GM23338 (cell line): ENCODE data around the gene ZNF619. TPM values are rescaled to one million over a fixed set of nuclear protein-coding genes. Genes with fewer than 3 reads are reported as not detected.
"Not testable (repeated sequence)": the region's sequence is repeated elsewhere in the genome, so short reads cannot be mapped to it uniquely, and the experiment has no call there.

Source experiments
- ATAC-seq: fragments of 200-7000 bp; cut with Tn5 transposase; 3 replicates; pipeline ENCODE4 v1.9.1; 2020
- DNase-seq: peaks from one replicate; pipeline ENCODE4 v3.0.0-alpha.2; 2015; ENCODE audit warnings: low spot score
- H2AFZ ChIP-seq: fragments of 200-600 bp; sonication (generic); 2 replicates; pipeline ENCODE4 v1.8.0; 2016; ENCODE audit warnings: antibody characterized with exemption, mild to moderate bottlenecking, moderate library complexity
- H3F3A ChIP-seq: fragments of 200-600 bp; sonication (generic); replicated peaks from 2 replicates; pipeline ENCODE4 v1.8.0; 2017; ENCODE audit warnings: antibody characterized with exemption, mixed run types, low read depth
- H3K27ac ChIP-seq: fragments of 200-600 bp; sonication (generic); 2 replicates; pipeline ENCODE4 v1.6.1; 2016; ENCODE audit warnings: low read depth
- H3K27me3 ChIP-seq: fragments of 200-600 bp; sonication (generic); 2 replicates; pipeline ENCODE4 v1.8.0; 2016; ENCODE audit warnings: mild to moderate bottlenecking, mixed run types, moderate library complexity; ENCODE audit not compliant: insufficient read depth
- H3K36me3 ChIP-seq: fragments of 200-600 bp; sonication (generic); 2 replicates; pipeline ENCODE4 v1.8.0; 2016; ENCODE audit warnings: mild to moderate bottlenecking; ENCODE audit not compliant: insufficient read depth
- H3K4me1 ChIP-seq: fragments of 200-600 bp; sonication (generic); 2 replicates; pipeline ENCODE4 v1.8.0; 2016; ENCODE audit warnings: mild to moderate bottlenecking, moderate library complexity; ENCODE audit not compliant: insufficient read depth
- H3K4me2 ChIP-seq: fragments of 200-600 bp; sonication (generic); 2 replicates; pipeline ENCODE4 v1.7.1; 2017; ENCODE audit warnings: mixed run types
- H3K4me3 ChIP-seq: fragments of 200-600 bp; sonication (generic); 2 replicates; pipeline ENCODE4 v1.6.1; 2016; ENCODE audit warnings: mixed run types
- H3K79me2 ChIP-seq: fragments of 200-600 bp; sonication (generic); replicated peaks from 2 replicates; pipeline ENCODE4 v1.8.0; 2017; ENCODE audit warnings: mild to moderate bottlenecking; ENCODE audit not compliant: insufficient read depth
- H3K9me2 ChIP-seq: fragments of 200-600 bp; sonication (generic); 2 replicates; pipeline ENCODE4 v1.8.0; 2017; ENCODE audit not compliant: insufficient read depth
- H4K20me1 ChIP-seq: fragments of 200-600 bp; sonication (generic); replicated peaks from 2 replicates; pipeline ENCODE4 v1.8.0; 2017; ENCODE audit warnings: mild to moderate bottlenecking; ENCODE audit not compliant: insufficient read depth
- H3K27ac Mint-ChIP-seq: 2 replicates; pipeline ENCODE4 v1.8.0; 2020; ENCODE audit warnings: inconsistent platforms, mild to moderate bottlenecking, moderate library complexity, mixed read lengths
- H3K27me3 Mint-ChIP-seq: 3 replicates; pipeline ENCODE4 v1.8.0; 2022; ENCODE audit warnings: low read depth, mild to moderate bottlenecking, moderate library complexity, mixed read lengths, inconsistent platforms; ENCODE audit not compliant: insufficient read depth, poor library complexity
- H3K36me3 Mint-ChIP-seq: 3 replicates; pipeline ENCODE4 v1.8.0; 2021; ENCODE audit warnings: low read depth, mild to moderate bottlenecking, inconsistent platforms, moderate library complexity, mixed read lengths
- H3K4me1 Mint-ChIP-seq: 3 replicates; pipeline ENCODE4 v1.8.0; 2020; ENCODE audit warnings: mild to moderate bottlenecking, inconsistent platforms, mixed read lengths
- H3K4me3 Mint-ChIP-seq: 3 replicates; pipeline ENCODE4 v1.8.0; 2021; ENCODE audit warnings: moderate library complexity, mild to moderate bottlenecking, inconsistent platforms, mixed read lengths
- H3K9me3 Mint-ChIP-seq: 3 replicates; pipeline ENCODE4 v1.8.0; 2020; ENCODE audit warnings: moderate library complexity, mild to moderate bottlenecking, inconsistent platforms, mixed read lengths
- CREB1 ChIP-seq: fragments of 250-450 bp; sonication (Bioruptor Pico); IDR thresholded peaks from 2 replicates; pipeline ENCODE4 v1.5.0; 2020; ENCODE audit warnings: low read depth, mild to moderate bottlenecking, moderate library complexity
- CTCF ChIP-seq, 2 experiments: fragments of 200-600 bp in 1 of 2; sonication (generic) in 1 of 2; conservative IDR thresholded peaks; 2 replicates each; pipeline versions ENCODE4 v1.5.1 to v1.6.1; 2016 to 2017; ENCODE audit warnings: antibody characterized with exemption in 2 of 2, low read depth in 2 of 2, mild to moderate bottlenecking in 2 of 2, moderate library complexity in 1 of 2
- EZH2 ChIP-seq: fragments of 200-600 bp; sonication (generic); IDR thresholded peaks from one replicate; pipeline ENCODE4 v1.8.0; 2017; ENCODE audit warnings: antibody characterized with exemption, mild to moderate bottlenecking, low read depth; ENCODE audit not compliant: unreplicated experiment
- EZH2phosphoT487 ChIP-seq: fragments of 200-600 bp; sonication (generic); IDR thresholded peaks from one replicate; pipeline ENCODE4 v1.8.1; 2018; ENCODE audit warnings: antibody characterized with exemption; ENCODE audit not compliant: unreplicated experiment
- JUNB ChIP-seq: IDR thresholded peaks from one replicate; pipeline ENCODE4 v1.6.1; 2016; ENCODE audit warnings: antibody characterized with exemption; ENCODE audit not compliant: unreplicated experiment
- STAT1 ChIP-seq: IDR thresholded peaks from one replicate; pipeline ENCODE4 v1.6.1; 2016; ENCODE audit warnings: antibody characterized with exemption; ENCODE audit not compliant: unreplicated experiment
- ZNF462 ChIP-seq: fragments of 250-450 bp; sonication (Bioruptor Pico); IDR thresholded peaks from 2 replicates; pipeline ENCODE4 v1.5.0; 2020; ENCODE audit warnings: mild to moderate bottlenecking, moderate library complexity
- polyA plus RNA-seq: library from polyadenylated mRNA; unstranded; fragments of >200 nt; fragmentation: Nextera tagmentation; extraction: Ambion mirVana; gene quantifications from 2 replicates; pipeline ENCODE4 v1.2.1, GENCODE V29; 2016
- total RNA-seq: library from RNA; depleted of rRNA; stranded (reverse); fragments of >200 nt; shearing (Covaris generic); gene quantifications from 2 replicates; pipeline ENCODE4 v1.2.3, GENCODE V29; 2014

The ZNF619 gene
- total and polyA plus RNA-seq, 2 experiments from 2014 or later = 1.3 to 7.4 TPM

DNA sequence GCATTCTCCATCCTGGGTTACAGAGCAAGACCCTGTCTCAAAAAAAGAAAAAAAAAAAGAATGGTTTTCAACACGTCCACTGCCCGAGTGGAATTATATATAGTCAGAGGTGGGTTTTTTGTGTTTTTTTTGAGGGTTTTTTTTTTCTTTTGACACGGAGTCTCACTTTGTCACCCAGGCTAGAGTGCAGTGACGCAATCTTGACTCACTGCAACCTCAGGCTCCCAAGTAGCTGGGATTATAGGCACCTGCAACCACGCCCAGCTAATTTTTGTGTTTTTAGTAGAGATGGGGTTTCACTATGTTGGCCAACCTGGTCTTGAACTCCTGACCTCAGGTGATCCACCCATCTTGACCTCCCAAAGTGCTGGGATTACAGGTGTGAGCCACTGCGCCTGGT, 16.4 kb upstream of the ZNF619 start:
- not testable (repeated sequence) for H3K27ac Mint-ChIP-seq, H3K4me2 ChIP-seq

DNA sequence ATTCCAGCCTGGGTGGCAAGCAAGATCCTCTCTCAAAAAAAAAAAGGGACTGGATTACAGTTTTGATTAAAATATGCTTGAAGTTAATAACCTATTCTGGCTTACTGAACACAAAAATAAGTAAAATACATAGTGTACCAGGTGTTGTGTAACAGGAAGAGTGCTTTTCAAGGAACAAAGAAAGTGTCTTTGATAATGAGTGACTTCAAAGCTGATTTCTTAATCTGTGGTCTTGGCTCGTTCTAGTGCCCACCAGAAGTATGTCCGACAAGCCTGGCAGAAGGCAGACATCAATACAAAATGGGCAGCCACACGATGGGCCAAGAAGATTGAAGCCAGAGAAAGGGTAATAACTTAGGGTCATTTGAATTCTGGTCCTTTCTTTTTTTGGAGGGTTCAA, 15.8 kb upstream of the ZNF619 start:
- ATAC-seq = no peak
- H2AFZ ChIP-seq = no peak overlapping the region
- H3K4me1 ChIP-seq = peaks cover 15% of the 10 kb centered on the region
- TF ChIP-seq EZH2 (no peak), ZNF462 (no peak), CTCF (conservative IDR thresholded peaks at IDR 0.05; ENCODE audit: low read depth in 2 of 2) (no peak), JUNB (no peak), EZH2phosphoT487 (no peak), STAT1 (no peak), CREB1 (no peak)
- no peaks in the 10 kb centered on the region for H3K9me2 ChIP-seq
- no peak overlapping the region for H3K27ac Mint-ChIP-seq
- H3K27me3 Mint-ChIP-seq = peaks cover 6% of the 10 kb centered on the region
- peaks cover 34% of the 10 kb centered on the region for H3K79me2 ChIP-seq
- H3K9me3 Mint-ChIP-seq = no peaks in the 10 kb centered on the region
- H3K4me3 Mint-ChIP-seq = no peak overlapping the region
- H3K4me2 ChIP-seq = no peak overlapping the region
- peaks cover 58% of the 10 kb centered on the region for H3F3A ChIP-seq
- no peak for DNase-seq
- peak overlapping the region; percentile 42; the same call in 1 of the 2 replicates for H3K27ac ChIP-seq
- H3K4me3 ChIP-seq = no peak overlapping the region
- H3K36me3 Mint-ChIP-seq = peaks cover 77% of the 10 kb centered on the region
- H3K27me3 ChIP-seq = no peaks in the 10 kb centered on the region
- H3K36me3 ChIP-seq = peaks cover 62% of the 10 kb centered on the region
- H4K20me1 ChIP-seq = peaks cover 53% of the 10 kb centered on the region
- H3K4me1 Mint-ChIP-seq = peaks cover 27% of the 10 kb centered on the region

More for the DNA sequence above, 16.4 kb upstream of the ZNF619 start:
- Mint-ChIP-seq H3K36me3 (peaks cover 77% of the 10 kb centered on the region), H3K4me1 (peaks cover 27% of the 10 kb centered on the region)
- not testable (repeated sequence) for H3K4me3 Mint-ChIP-seq, H3K27me3 Mint-ChIP-seq, H3K9me2 ChIP-seq, DNase-seq, H3K9me3 Mint-ChIP-seq, H3K27me3 ChIP-seq, H3K4me3 ChIP-seq, ATAC-seq, H2AFZ ChIP-seq
- Histone ChIP-seq H3K79me2 (peaks cover 34% of the 10 kb centered on the region), H3K27ac (peak overlapping the region; percentile 42; the same call in 1 of the 2 replicates), H4K20me1 (peaks cover 53% of the 10 kb centered on the region), H3F3A (peaks cover 56% of the 10 kb centered on the region), H3K4me1 (peaks cover 15% of the 10 kb centered on the region), H3K36me3 (peaks cover 62% of the 10 kb centered on the region)

DNA sequence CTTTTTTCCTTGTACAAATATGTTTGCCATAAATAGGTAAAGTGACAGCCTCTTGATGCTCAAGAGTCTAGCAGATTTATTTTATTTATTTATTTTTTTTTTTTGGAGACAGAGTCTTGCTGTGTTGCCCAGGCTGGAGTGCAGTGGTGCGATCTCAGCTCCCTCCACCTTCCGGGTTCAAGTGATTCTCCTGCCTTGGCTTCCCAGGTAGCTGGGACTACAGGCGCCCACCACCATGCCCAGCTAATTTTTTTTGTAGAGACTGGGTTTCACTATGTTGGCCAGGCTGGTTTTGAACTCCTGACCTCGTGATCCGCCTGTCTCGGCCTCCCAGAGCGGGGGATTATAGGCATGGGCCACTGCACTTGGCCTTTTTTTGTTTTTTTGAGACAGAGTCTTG, 14.1 kb upstream of the ZNF619 start:
- H3K4me1 ChIP-seq = peaks cover 15% of the 10 kb centered on the region
- H3K4me3 Mint-ChIP-seq, H3K27ac ChIP-seq, H3K4me2 ChIP-seq, H3K27me3 Mint-ChIP-seq, H3K27ac Mint-ChIP-seq, H3K4me3 ChIP-seq, H3K9me2 ChIP-seq, H2AFZ ChIP-seq, H3K27me3 ChIP-seq, H3K9me3 Mint-ChIP-seq, ATAC-seq, DNase-seq: not testable (repeated sequence)
- H4K20me1 ChIP-seq = peaks cover 54% of the 10 kb centered on the region
- peaks cover 58% of the 10 kb centered on the region for H3F3A ChIP-seq
- peaks cover 73% of the 10 kb centered on the region for H3K36me3 Mint-ChIP-seq
- peaks cover 26% of the 10 kb centered on the region; the same call in 2 of the 3 replicates for H3K4me1 Mint-ChIP-seq
- peaks cover 27% of the 10 kb centered on the region for H3K79me2 ChIP-seq
- peaks cover 61% of the 10 kb centered on the region for H3K36me3 ChIP-seq
